Natural killer cell treated with Interleukin-12 subunit alpha and Interleukin-12 subunit beta and Interleukin-15 and Interleukin-18, amount 100 ng/mL, for 72 hours (primary cell): ENCODE measurements around the gene NECAB2. TPM values are rescaled to one million over a fixed set of nuclear protein-coding genes. Genes with fewer than 3 reads are reported as not detected.
A peak's percentile ranks its signal among the peaks of the same experiment; 100 is the strongest.

ENCODE experiments used
- ATAC-seq, 2 donors: fragments of 150-1000 bp; cut with Tn5 transposase in 1 of 2; sonication (Bioruptor Pico), chemical (Tn5 transposase) in 1 of 2; 2 replicates each; pipeline ENCODE4 v1.10.0; 2021
- DNase-seq: peaks from one replicate; pipeline ENCODE4 v3.0.0; 2022; ENCODE audit warnings: low spot score
- H3K27ac Mint-ChIP-seq, 2 donors: 1 replicate in 1 of 2; 2 replicates in 1 of 2; pipeline ENCODE4 v1.8.0; 2022; ENCODE audit warnings: mixed read lengths in 2 of 2, mild to moderate bottlenecking in 1 of 2, moderate library complexity in 1 of 2
- H3K27me3 Mint-ChIP-seq, 2 donors: 1 replicate in 1 of 2; 2 replicates in 1 of 2; pipeline ENCODE4 v1.8.0; 2022; ENCODE audit warnings: mixed read lengths in 2 of 2
- H3K36me3 Mint-ChIP-seq: one replicate; pipeline ENCODE4 v1.8.0; 2022; ENCODE audit warnings: mixed read lengths
- H3K4me1 Mint-ChIP-seq, 2 donors: 1 replicate in 1 of 2; 2 replicates in 1 of 2; pipeline ENCODE4 v1.8.0; 2022; ENCODE audit warnings: low read depth in 2 of 2, mixed read lengths in 2 of 2, mild to moderate bottlenecking in 1 of 2
- H3K4me3 Mint-ChIP-seq: one replicate; pipeline ENCODE4 v1.8.0; 2022; ENCODE audit warnings: mixed read lengths
- H3K9me3 Mint-ChIP-seq: 2 replicates; pipeline ENCODE4 v1.8.0; 2022; ENCODE audit warnings: mixed read lengths
- total RNA-seq, 2 donors: library from RNA; stranded (reverse); gene quantifications; one replicate each; pipeline ENCODE4 v1.2.3, GENCODE V29; 2022

Gene NECAB2
- total RNA-seq, 2 donors from 2014 or later, result not detected

- DNase-seq, result no peak
- Mint-ChIP-seq H3K4me3 (peak within 1 kb of the TSS; percentile 22), H3K27ac (no peak within 1 kb of the TSS), H3K9me3 (no peaks in the 10 kb centered on the region), H3K36me3 (no peaks in the 10 kb centered on the region), H3K27me3 (peaks cover 8 to 12% of the 10 kb centered on the region in 2 donors), H3K4me1 (no peaks in the 10 kb centered on the region)
- peak; percentile 88 for ATAC-seq
These were observed 14.9 kb upstream of the NECAB2 start, which contains the start of gene OSGIN1 for GRCh38 chr16:83952940-83953795. Gene OSGIN1 (plus strand): TSS chr16:83953240. CDS start chr16:83957672, 4,432 bp downstream.

- peaks cover 8 to 12% of the 10 kb centered on the region in 2 donors for H3K27me3 Mint-ChIP-seq
- H3K27ac Mint-ChIP-seq, result no peak overlapping the region
These were observed 14.1 kb upstream of the NECAB2 start for GRCh38 chr16:83953796-83954576.

DNA sequence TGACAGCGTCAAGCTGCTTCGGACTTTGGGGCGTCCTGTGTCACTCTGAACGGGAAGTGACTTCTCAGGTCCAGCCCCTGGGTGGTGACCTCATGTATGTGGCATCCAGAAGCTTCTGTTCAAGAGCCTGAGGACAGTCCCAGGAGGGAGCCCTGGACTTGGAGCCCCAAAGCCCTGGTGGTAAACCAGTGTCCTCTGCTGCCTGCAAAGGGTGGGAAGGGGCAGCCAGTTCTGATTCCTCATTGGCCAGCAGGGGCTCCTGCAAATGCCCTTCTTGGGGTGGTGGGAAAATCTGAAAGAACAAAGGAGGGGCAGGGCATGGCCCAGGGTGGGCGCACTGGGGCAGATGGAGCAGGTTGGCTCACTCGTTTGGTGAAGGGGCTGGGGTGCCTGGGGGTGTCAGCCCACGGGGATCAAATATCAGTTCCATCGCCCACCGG is 13.4 kb upstream of the NECAB2 start:
- Mint-ChIP-seq H3K27me3 (peaks cover 8 to 12% of the 10 kb centered on the region in 2 donors), H3K4me3 (no peak overlapping the region)

More at GRCh38 chr16:83953796-83954576, 14.1 kb upstream of the NECAB2 start:
- no peaks in the 10 kb centered on the region for H3K4me1 Mint-ChIP-seq
- no peaks in the 10 kb centered on the region for H3K9me3 Mint-ChIP-seq
- H3K36me3 Mint-ChIP-seq, result no peaks in the 10 kb centered on the region
- ATAC-seq (no peak), DNase-seq (no peak)
- H3K4me3 Mint-ChIP-seq, result no peak overlapping the region

GRCh38 chr16:83955218-83956130 is 12.6 kb upstream of the NECAB2 start:
- Mint-ChIP-seq H3K4me3 (no peak overlapping the region), H3K4me1 (no peaks in the 10 kb centered on the region), H3K36me3 (no peaks in the 10 kb centered on the region), H3K27ac (no peak overlapping the region), H3K9me3 (no peaks in the 10 kb centered on the region), H3K27me3 (peaks cover 8 to 12% of the 10 kb centered on the region in 2 donors)
- ATAC-seq (no peak), DNase-seq (no peak)

More for the DNA sequence above, 13.4 kb upstream of the NECAB2 start:
- H3K4me1 Mint-ChIP-seq, result no peaks in the 10 kb centered on the region
- DNase-seq (no peak), ATAC-seq (no peak)
- H3K9me3 Mint-ChIP-seq, result no peaks in the 10 kb centered on the region
- H3K27ac Mint-ChIP-seq, result no peak overlapping the region
- no peaks in the 10 kb centered on the region for H3K36me3 Mint-ChIP-seq

DNA sequence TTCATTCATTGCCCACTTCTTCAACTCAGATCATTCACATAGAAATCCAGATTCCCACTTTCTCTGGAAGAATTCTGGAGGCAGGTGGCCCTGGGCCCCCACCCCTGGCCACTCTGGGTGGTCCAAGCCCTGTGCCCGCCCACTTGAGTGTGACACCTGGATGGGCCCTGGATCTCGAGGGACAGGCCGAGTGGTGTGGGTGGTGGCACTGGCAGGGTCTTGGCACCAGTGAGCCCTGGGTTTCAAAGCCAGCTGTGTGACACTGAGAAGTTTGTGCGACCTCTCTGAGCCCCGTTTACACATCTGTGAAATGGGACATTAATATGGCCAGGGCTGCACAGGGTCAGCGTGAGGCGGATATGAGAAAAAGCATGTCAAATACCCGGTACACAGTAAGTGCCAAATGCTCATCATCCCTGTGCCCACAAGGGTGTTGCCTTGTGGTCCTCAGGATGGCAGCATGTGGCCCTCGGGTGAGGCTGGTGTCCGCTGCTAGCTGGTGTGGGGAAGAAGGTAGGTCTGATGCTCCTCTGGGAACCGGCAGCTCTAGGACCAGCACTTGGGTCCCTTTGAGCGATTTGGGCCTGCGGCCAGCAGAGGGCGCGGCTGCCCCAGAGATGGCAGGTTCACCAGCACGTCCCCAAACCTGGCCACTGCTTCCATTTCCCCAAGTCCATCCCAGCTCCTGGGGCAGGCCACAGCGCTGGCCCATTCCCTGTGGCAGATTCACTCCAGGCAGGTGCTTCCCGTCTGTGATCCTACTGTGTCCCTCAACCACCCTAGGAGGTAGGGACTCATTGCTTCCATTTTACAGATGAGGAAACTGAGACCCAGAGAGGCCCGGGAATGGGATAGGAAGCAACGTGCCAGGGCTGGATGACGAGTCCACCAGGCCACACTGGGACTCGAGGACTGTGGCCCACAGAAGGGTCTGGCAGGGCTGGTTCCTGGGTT is 11.4 kb upstream of the NECAB2 start:
- Mint-ChIP-seq H3K36me3 (no peaks in the 10 kb centered on the region), H3K9me3 (no peaks in the 10 kb centered on the region), H3K27ac (no peak overlapping the region), H3K4me3 (no peak overlapping the region), H3K4me1 (no peaks in the 10 kb centered on the region), H3K27me3 (peaks cover 8 to 12% of the 10 kb centered on the region in 2 donors)
- ATAC-seq (peak; percentile 43 to 68), DNase-seq (peak; percentile 74)

GRCh38 chr16:83957296-83957855 is 10.7 kb upstream of the NECAB2 start:
- Mint-ChIP-seq H3K27ac (no peak overlapping the region), H3K27me3 (peaks cover 8 to 12% of the 10 kb centered on the region in 2 donors), H3K4me3 (no peak overlapping the region), H3K9me3 (no peaks in the 10 kb centered on the region), H3K36me3 (no peaks in the 10 kb centered on the region), H3K4me1 (no peaks in the 10 kb centered on the region)
- DNase-seq (no peak), ATAC-seq (no peak)

DNA sequence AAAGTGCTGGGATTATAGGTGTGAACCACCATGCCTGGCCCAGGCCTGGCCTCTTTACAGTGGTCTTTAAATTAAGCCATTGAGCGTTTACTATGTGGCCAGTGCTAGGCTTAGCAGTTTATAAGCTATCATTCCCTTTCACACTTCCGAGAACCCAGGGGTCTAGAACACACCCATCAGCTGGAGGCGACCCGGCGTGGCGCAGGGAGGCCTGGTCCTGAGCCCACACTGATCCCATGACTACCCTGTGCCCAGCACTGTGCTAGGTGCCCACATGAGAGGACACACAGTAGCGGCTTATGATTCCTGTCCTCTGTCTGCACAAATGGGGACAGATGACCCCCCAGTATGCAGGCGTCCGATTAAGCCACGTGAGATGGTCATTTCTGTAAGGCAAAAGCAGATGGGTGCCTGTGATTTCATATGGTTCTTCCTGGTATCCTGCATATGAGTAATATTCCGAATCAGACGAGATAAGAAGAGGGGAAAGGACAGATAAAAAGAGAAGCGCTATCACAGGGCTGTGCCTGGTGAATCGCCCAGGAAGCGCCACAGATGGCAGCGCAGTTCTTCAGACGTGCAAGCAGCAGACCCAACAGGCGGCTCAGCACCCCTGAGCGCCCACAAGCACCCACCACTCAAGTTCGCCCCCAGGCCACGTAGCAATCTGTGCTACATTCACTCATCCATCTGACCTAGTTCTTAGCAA is 9.8 kb upstream of the NECAB2 start:
- Mint-ChIP-seq H3K27ac (no peak overlapping the region), H3K4me1 (no peaks in the 10 kb centered on the region), H3K4me3 (no peak overlapping the region), H3K36me3 (no peaks in the 10 kb centered on the region), H3K9me3 (no peaks in the 10 kb centered on the region), H3K27me3 (peaks cover 8 to 12% of the 10 kb centered on the region in 2 donors)
- DNase-seq, result no peak
- no peak for ATAC-seq

DNA sequence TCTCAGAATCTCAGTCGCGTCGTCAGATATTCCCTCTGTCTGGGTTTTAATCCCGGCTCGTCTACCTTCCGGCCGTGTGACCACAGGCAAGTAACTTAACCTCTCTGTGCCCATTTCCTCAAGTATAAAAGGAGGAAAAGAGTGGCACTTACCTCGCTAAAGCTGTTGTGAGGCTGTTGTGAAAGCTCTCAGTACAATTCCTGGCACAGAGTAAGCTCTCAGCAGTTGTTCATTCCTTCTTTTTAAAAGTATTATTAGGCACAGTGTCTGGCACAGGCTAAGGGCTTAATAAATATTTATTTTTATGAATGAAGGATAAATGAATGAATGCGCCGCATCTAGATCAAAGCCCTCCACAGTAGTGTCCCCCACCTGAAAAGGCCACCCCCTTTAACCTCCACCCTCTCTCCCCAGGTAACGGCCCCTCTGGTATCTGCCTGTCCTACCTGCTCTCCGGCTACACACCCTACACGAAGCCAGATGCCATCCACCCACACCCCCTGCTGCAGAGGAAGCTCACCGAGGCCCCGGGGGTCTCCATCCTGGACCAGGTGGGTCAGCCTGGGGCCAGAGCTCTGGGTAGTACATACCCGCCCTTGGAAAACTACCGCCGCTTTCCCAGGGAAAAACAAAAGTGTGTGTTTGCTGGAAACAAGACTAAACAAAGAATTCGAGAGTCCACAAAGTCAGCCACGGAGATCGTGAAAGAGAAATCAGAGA is 9.0 kb upstream of the NECAB2 start:
- Mint-ChIP-seq H3K27ac (no peak overlapping the region), H3K4me1 (no peaks in the 10 kb centered on the region), H3K36me3 (no peaks in the 10 kb centered on the region), H3K27me3 (peaks cover 7 to 10% of the 10 kb centered on the region in 2 donors), H3K4me3 (no peak overlapping the region), H3K9me3 (no peaks in the 10 kb centered on the region)
- ATAC-seq, result no peak
- no peak for DNase-seq

DNA sequence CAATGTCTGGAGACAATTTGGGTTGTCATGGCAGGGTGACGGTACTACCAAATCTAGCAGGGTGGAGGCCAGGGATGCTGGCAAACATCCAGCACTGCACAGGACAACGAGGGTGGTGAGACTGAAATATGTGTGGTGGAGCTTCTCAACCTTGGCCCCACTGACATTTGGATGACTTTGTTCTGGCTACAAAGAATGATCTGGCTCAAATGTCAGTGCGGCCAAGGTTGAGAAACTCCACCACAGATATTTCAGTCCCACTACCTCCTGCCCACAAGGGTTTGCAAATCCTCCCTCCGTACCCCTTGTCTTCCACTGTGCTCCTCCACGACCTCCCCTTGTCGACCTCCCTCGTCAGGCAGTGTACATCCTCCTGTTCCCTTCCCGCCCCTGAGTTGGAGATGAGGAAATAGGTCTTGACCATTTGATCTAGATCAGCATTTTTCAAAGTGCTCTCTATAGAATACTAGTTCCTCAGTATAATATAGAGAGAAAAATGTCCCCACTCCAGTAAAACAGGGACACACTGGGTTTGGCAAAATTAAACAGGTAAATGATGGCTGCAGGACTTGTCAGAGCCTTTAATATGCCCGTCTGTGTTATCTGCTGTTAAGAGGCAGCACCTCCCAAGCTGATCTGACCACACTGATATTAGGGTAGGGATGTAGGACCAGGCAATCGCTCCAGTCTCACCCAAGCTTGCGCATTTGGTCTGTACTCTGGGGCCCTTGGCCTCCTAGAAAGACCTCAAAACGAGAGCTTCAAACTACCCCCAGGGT is 8.2 kb upstream of the NECAB2 start:
- Mint-ChIP-seq H3K9me3 (no peaks in the 10 kb centered on the region), H3K36me3 (no peaks in the 10 kb centered on the region), H3K4me1 (no peaks in the 10 kb centered on the region), H3K27ac (no peak overlapping the region), H3K27me3 (peaks cover 0 to 2% of the 10 kb centered on the region in 2 donors), H3K4me3 (no peak overlapping the region)
- ATAC-seq, result no peak
- DNase-seq, result no peak

DNA sequence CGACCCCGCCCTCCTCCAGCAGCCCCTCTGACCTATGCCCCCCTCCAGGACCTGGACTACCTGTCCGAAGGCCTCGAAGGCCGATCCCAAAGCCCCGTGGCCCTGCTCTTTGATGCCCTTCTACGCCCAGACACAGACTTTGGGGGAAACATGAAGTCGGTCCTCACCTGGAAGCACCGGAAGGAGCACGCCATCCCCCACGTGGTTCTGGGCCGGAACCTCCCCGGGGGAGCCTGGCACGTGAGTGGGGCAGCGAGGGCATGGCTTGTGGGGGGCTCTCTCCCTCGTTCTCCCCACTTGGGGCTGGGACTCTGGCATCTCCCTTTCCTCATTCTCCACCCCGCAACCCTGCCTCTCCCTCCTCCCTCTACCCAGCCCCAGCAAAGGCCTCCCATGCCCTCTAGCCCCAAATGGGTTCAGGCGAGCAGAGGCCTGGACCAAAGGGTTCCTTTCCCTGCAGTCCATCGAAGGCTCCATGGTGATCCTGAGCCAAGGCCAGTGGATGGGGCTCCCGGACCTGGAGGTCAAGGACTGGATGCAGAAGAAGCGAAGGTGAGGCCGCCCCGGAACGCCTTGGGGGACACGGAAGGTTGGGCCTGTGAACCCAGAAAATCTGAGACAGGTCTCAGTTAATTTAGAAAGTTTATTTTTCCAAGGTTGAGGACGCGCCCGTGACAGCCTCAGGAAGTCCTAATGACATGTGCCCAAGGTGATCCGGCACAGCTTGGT is 7.4 kb upstream of the NECAB2 start:
- Mint-ChIP-seq H3K9me3 (no peaks in the 10 kb centered on the region), H3K4me1 (no peaks in the 10 kb centered on the region), H3K27me3 (no peaks in the 10 kb centered on the region), H3K36me3 (no peaks in the 10 kb centered on the region), H3K27ac (no peak overlapping the region), H3K4me3 (no peak overlapping the region)
- ATAC-seq (no peak), DNase-seq (no peak)
